HG03457 (cell line): ENCODE data around the gene KLHL14.
A peak's percentile ranks its signal among the peaks of the same experiment; 100 is the strongest.

Experiments
- ATAC-seq: cut with Tn5 transposase; IDR thresholded peaks from one replicate; pipeline ENCODE4 v1.9.1; 2021; ENCODE audit warnings: moderate number of reproducible peaks; ENCODE audit not compliant: unreplicated experiment

KLHL14 gene

DNA sequence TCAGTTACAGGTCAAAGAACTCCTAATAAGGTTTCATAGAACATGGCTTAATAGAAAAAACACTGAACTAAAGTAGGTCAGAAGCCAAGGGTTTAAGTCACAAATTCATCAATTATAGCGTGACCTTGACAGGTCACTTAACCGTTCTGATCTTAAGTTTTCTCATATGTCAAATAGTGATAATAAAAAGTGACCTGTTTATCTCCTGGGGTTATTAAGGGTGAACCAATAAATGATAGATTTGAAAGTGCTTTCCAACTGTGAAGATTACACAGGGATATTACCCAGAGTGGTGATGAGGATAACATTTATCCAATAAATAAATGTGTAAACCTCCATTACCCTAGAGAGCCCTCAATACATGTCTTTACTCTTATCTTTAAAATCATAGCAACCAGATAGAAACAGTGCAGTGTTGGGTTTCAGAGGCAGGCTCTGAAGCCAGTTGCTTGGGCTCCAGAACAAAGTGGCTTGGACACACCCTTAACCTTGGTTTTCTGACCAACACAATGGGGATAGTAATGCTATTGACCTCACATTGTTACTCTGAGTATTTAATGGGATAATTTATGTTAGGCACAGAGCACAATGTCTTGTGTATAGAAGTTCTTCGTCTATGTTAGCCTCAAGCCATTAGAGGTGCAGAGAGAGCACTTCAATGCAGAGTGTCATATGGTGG is 48.6 kb downstream of the KLHL14 start:
- no peak for ATAC-seq

DNA sequence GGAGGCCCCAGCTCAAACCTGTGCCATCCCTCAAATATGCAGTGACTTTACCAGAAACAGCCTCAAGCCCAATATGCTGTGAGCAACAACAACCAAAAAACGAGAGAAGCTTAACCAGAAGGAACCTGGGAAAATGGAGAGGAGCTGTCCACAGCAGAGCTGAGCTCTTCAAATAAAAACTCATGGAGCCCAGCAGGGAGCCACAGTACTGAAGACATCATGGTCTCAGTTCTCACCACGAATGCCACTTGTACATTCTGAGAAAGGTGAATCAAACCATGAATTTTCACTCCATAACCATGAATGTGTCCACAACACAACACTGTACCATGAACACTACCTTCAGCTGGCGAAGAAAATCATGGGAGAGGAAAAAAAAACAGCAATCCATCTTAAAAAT is 50.5 kb downstream of the KLHL14 start:
- no peak for ATAC-seq

DNA sequence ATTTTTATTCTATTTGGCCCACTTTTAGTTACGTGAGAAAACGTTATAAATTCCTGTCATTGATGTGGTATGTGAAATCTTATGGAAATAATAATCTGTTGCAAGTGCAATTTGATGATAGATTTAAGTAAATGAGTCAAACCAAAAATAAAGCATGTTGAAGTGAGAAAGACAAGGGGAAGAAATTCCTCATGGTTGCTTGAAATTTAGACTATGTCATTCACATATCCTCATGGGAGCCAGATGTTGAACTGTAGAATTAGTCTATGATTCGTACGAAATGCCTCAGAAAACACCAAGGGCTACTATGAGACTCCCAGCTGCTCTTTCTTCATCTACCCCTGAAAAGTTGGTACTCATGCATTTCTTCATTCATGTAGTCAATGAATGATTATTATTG is 55.7 kb downstream of the KLHL14 start:
- no peak for ATAC-seq

DNA sequence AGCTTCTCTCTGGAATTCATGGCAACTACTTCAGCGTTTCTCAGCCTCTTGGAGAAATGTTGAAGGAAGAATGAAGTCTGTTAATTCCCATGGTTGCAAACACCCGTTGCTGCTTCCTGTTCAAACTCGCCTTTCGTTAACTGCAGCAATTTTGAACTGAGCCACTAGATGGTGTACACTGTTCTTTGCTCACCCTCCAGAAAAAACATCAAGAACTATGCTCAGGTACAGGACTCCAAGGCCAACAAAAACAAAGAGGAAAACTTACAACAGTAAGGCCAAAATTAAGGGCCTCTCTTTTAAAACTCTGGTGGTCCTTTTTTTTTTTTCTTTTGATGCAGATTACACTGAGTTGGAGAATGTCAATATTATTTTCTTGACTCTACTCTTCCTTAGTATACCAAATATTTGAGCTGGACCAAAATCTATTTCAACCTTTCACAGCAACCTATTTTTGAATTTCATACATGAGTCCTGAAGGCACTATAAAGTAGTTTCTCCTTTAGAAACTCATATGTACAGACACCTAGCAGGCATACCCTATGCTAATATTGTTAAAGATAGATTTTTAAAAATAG is 58.2 kb downstream of the KLHL14 start:
- ATAC-seq = peak; percentile 95

DNA sequence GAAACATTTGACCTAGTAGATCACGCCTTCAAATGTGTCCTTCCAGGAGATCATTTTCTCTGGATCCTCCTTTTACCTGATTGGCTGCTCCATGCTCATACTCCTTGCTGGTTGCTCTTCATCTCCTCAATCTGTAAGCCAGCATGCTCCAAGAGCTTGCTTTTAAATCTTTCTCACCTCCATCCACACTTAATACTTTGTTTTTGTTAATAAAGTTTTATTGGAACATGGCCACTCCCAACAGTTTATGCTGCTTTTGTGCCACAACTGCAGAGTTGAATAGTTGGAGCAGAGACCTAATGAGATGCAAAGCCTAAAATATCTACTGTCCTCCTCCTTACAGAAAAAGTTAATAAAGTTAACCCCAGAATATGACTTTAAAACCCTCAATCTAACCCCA is 60.0 kb downstream of the KLHL14 start:
- no peak for ATAC-seq

DNA sequence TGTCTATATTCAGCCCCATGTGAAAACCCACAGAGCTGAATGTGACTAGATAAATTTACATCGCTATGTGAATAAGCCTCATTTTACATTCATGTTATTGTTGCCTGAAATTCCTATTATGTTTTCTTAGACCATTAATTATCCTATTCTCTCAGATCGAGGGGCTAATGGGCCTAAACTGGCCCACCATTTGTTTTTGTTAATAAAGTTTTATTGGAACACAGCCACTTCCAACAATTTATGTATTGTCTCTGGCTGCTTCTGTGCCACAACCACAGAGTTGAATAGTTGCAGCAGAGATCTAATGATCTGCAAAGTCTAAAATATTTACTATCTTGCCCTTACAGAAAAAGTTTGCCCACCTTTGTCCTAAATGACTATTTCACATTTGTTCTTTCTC is 61.0 kb downstream of the KLHL14 start:
- ATAC-seq = no peak

DNA sequence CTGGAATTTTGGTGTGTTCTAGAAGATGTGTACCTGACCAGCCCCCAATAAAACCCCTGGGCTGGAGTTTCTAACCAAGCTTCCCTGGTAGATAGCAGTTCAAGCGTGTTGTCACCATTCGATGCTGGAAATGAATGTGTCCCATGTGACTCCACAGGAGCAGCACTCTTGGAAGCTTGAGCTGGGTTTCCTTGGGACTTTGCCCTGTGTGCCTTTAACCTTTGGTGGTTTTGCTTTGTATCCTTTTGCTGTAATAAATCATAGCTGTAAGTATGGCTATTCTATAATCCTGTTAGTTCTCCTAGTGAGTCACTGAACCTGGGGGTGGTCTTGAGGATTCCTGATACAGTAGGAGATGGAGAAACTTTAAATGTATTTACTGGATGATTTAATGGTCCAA is 65.2 kb downstream of the KLHL14 start:
- ATAC-seq = no peak

DNA sequence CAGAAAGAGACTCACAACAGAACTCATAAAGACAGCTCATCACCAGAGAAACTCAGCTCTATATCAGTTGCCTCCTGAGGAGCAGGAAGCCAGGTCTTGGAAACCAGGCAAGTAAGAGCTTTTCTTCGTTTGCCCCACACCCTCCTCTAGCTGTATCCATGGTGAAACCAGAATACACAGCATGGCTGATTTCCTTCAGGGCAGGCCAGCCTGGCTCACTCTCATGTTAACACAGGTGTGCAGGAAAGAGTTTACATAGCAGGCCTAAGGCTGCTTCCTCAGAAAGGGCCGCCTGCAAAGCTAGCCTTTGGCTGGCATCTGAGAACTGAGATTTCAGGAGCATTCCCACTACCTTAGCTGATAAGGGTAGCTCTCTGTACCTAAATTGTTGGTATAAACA is 65.7 kb downstream of the KLHL14 start:
- no peak for ATAC-seq

DNA sequence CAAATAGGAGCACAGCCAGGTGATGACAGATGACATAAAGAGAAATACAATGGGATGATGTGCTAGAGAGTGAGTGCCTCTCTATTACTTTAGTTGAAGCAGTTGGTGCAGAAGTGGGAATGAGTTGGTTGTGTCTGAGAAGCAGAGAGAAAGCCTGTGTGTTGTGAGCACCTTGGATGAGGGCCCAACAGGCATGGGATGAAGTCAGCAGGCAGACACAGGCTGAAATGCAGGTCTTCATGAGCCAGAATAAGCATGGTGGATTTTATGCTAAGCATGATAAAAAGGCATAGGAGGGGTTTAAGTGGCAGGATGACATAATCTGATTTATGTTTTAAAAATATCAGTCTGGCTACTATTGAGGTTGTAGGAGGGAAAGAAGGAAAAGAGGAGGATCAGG is 71.5 kb downstream of the KLHL14 start:
- ATAC-seq = no peak

DNA sequence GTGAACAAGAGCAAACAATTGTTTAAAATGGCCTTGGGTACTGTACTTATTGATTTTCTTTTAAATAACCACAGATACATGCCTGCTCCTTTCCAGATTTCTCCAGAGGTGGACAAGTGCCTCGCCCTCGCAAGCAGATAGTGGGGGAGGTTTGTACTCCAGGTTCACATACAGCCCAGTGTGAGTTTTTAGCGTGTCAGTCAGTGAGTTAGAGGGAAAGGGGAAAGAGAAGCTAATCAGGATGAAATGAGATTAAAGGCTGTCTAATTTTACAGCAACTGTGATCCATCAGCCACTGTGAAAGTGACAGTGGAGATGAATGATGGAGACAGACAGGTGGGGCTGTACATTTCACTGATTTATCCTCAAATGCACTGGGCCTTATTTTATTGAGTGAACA is 74.7 kb downstream of the KLHL14 start:
- ATAC-seq = no peak

DNA sequence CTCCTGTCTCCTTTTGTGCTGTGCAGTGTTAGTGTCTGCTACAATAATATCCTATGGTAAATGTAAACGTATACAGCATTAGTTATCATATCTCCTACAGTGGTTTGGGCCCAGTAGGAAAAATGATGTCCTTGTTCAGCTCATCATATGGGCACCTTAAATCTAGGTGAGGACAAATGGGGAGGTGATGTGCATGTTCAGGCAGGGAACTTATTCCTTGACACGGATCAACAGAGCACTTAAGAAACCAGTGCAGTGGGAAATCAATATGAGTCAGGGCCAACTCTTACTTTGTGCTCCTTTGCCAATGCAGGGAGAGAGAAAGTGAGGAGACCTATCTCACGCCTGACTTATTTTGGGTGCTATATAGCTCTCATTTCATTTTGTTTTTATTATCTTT is 76.4 kb downstream of the KLHL14 start:
- ATAC-seq = no peak

DNA sequence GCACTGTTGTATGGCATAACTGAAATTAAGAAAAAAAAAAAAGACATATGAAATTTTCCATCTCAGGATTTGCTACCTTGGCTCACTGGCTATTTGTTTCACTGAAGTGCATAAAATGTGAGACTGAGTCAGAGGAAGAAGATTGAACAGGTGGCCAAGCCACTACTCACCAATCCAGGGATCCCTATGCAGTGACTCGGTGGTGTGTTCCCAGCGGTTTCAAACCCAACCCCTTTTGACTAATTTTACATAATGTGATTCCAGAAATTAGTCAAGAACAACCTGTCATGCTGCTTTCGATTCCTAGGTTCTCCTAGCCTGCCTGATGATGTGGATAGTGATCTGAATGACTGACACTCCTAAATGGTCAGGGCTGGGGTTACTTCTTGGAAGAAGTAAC is 77.3 kb downstream of the KLHL14 start:
- no peak for ATAC-seq

DNA sequence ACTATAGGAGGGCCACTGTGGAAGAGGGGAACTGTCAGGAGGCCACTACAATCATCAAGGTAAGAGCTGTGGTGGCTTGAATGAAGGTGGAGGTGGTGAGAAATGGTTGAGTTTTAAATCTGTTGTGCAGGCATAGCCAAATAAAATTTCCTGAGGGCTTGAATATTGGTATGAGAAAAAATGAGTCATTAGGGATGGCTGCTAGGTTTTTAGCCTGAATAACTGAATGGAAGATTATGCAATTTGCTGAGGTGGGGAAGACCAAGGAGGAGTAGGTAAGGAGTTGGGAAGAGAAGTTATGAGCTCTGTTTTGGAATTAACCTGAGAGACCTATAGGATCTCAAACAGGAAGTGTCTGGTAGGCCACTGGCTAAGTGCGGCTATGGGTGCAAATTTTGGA is 84.0 kb downstream of the KLHL14 start:
- no peak for ATAC-seq

DNA sequence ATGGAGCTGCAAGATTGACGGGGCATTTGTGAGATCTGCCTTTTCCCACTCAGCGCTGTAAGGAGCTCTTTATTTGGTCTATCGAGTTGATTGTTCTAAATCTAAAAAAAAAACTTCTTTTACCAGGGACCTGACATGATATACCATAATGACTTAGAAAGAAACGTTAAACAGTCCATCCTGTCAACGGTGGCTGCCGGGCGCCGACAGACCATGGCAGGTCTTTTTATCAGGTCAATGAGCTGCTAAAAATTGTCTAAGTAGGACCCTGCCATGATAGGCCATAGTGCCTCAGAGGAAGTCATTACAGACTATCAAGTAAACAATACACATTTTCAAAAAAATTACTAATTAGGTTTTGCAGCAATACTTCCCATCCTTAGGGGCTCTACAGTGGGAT is 87.9 kb downstream of the KLHL14 start:
- no peak for ATAC-seq

DNA sequence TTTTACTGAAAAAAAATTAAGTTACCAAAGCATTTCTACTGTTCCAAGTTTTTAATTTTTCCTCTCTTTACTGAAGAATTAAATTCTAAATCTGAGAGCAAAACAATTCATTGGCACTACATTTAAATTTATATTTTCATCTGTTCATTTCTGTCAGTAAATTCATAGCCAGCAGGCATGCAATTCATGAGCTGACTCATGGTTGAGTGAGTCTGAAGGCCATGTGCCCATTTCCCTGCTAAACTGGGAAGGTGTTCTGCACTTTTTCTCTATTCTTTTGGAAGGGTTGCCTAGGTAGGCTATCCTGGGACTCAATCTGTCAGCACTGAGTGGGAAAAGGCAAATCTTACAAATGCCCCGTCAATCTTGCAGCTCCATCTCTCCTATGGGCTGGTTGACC is 88.7 kb downstream of the KLHL14 start:
- ATAC-seq = no peak

DNA sequence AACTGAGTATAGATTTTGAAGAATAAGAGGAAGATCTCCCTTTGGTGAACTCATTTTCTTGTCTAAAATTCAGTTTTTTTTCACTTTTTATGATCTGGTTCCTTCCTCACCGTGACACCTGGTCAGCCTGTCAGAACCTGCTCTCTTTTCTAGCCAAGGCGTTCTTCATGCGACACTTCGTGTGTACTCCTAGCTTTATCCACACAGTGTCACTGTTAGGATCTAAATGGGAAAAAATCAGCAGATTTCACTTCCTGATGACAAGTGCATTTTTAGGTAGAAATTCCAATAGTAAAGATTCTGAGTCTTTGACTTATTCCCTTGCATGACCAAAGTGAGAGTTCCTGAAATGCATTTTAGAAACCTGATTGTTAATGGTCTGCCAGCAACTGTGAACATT is 89.8 kb downstream of the KLHL14 start:
- ATAC-seq = no peak

DNA sequence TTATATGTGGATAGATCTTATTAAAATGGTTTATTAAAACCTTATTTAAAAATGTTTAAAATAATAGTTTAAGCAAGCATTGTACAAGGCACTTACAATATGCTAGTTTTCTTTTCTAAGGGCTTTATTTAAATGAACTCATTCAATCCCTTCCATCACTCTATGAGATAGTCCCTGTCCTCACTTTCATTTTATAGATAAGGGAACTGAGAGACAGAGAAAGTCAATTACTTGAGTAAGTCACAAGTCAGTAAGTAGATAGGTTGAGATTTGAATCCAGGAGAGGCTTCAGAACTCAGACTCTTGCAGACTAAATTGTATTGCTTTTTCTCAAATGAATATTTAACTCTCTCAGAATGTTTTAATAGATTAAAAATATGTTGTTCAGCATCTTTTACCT is 95.2 kb downstream of the KLHL14 start:
- ATAC-seq = no peak

DNA sequence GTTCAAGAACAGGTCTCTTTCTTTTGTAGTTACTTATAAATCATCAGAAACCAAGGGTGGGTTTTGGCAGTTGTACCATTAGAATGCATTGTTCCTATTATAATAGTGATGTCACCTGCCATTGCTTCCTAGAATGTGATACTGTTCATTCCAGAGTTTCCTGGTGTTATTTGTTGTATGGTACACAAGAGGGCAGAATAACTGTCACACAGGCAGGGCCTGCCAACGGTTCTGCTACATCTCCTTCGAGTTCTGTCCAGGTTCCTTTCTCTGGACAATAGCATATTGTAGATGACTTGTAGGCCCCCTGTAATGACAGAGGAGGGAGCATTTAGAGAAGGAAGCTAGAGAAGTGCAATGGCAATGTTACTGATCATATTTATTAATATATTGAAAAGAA is 98.3 kb downstream of the KLHL14 start:
- ATAC-seq = no peak

DNA sequence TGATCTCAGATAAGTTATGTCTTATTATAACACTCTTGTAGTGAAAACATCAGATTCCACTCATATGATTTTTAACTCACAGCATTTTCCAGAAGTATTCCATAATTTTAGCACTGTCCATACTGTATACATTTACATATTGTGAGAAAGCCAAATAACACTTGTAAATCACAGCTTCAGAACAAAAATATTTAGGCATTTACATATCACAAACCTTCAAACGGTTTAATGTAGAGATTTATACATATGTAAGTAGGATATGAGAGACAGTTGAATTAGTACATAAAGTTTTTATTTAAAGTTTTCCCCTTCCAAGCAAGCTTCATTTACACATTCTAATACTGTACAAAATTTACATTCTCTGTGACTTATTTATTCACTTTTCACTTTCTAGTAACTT is 100.4 kb downstream of the KLHL14 start:
- no peak for ATAC-seq

DNA sequence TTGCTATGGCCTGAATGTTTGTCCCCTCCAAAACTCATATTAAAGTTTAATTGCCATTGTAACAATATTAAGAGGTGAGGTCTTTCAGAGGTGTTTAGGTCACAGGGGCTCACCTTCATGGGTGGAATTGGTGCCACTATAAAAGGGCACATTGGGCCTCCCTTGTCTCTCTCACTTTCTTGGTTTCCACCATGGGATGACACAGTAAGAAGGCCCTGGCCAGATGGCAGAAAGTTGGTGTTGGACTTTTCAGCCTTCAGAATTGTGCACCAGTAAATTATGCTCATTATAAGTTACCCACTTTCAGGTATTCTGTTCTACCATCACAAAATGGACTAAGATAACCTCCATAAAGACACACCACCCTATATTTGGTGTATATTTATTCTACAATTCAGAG is 102.1 kb downstream of the KLHL14 start:
- no peak for ATAC-seq

DNA sequence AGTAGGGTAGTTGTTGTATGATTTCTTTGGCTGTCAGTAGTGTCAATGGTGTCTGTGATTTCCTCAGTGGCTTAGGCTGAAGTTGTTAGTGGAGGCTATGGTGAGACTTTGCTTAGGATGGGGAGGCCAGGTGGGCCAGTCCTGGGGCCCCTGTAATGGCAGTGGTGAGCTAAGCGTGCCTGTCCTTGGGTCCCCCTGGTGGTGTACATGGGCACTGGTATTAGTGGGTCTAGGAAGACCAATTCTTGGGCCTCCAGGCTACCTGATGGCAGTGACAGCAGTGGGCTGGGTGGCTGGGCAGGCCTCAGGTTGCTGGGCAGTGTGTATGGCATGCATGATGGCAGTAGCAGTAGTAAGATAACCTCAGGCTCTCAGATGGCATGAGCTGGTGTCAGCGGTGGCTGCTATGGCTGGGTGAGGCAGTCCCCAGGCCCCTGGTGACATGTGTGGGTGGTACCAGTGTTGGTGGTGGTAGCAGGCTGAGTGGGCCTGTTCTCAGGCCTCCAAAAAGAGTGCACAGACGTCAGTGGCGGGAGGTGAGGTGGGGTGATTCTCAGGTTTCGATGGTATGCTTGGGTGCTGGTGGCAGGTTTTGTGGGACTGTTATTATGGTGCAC is 103.2 kb downstream of the KLHL14 start:
- ATAC-seq = no peak

DNA sequence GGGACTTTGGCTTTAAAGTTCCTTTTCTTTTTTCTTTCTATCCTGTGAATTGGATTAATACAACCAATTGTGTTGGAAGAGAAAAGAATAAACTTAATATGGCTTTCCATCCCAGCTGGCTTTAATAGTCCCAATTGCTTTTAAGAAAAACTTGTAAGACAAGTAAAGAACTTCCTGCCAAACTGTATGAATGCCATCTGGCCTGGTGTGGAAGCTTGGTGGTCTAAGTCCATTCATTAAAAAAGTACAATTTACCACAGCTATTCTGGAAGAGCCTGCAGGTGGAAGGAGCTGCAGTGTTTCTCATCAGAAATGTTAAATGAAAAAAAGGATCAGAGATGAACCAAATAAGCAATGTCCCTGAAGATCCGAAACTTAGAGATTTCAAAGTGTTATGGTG is 103.9 kb downstream of the KLHL14 start:
- ATAC-seq = no peak
